Measurements from ENCODE around the gene MYH9. TPM values are rescaled to one million over a fixed set of nuclear protein-coding genes. Genes with fewer than 3 reads are reported as not detected.

Gene MYH9
- total RNA-seq, 1 donor from 2014 or later, result 277 TPM

DNA sequence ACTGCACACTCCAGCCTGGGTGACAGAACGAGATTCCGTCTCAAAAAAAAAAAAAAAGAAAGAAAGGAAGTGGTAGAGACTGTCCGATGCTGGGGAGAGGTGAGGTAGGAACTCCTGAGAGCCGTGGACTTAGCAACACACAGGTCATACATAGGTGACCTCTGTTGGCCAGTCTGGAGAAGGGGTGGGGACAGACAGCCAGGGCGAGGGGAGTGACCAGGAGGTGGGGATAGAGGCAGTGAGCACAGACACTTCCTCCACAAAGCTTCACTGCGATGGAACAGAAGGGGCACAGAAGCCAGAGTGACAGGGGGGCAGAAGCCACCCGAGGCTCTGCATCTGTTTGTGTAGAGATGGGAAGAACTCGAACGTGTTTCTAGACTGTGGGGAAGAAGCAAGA lies 47.1 kb downstream of the MYH9 start:
- no peaks in the 10 kb centered on the region for H3K27me3 Mint-ChIP-seq
- H3K36me3 Mint-ChIP-seq, result peaks cover 31% of the 10 kb centered on the region
- H3K4me1 Mint-ChIP-seq (ENCODE audit: unreplicated experiment), result peaks cover 27% of the 10 kb centered on the region
- H3K4me3 Mint-ChIP-seq, result no peak overlapping the region
- no peaks in the 10 kb centered on the region for H3K9me3 Mint-ChIP-seq
- no peak for TF ChIP-seq CTCF (conservative IDR thresholded peaks at IDR 0.05)
- H3K27ac Mint-ChIP-seq, result no peak overlapping the region
- no peak for DNase-seq (ENCODE audit: extremely low spot score, unreplicated experiment)

- peaks cover 28% of the 10 kb centered on the region for H3K36me3 Mint-ChIP-seq
- no peak for DNase-seq (ENCODE audit: extremely low spot score, unreplicated experiment)
- peaks cover 36% of the 10 kb centered on the region for H3K4me1 Mint-ChIP-seq (ENCODE audit: unreplicated experiment)
- H3K9me3 Mint-ChIP-seq, result no peaks in the 10 kb centered on the region
- no peak for TF ChIP-seq CTCF (conservative IDR thresholded peaks at IDR 0.05)
- H3K27me3 Mint-ChIP-seq, result no peaks in the 10 kb centered on the region
- H3K4me3 Mint-ChIP-seq, result no peak overlapping the region
- peak overlapping the region; percentile 15 for H3K27ac Mint-ChIP-seq
These were observed 48.3 kb downstream of the MYH9 start for GRCh38 chr22:36339171-36340065.

DNA sequence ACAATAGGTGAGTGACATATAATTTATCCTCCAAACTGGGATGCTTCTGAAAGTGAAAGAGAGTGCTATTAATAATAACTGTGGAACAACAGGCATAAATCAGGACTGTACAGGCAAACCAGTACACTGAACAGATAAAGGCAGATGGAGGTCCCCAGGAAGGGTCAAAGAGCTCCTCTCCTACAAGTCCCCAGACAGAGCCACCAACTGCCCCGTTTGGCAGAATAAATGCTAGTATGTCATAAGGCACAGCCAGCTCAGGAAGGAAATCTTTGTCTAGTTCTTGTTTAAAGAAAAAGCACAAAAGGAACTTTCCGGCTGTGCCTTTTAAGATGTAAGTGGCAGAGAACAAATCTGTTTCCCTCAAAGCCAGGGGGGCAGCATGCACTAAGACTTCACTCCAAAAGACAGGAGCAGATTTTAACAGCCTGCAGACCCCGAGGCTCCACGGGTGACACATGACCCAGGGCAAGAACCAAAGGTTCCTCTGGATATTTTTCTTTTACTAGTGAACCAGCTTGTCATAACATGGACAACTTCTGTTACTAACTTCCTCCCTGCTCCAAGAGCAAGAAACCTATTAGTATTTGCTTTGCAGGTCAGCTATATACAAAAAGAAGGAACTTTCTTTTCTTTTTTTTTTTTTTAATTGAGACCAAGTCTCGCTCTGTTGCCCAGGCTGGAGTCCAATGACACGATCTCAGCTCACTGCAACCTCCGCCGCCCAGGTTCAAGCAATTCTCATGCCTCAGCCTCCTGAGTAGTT lies 50.2 kb downstream of the MYH9 start:
- TF ChIP-seq CTCF (conservative IDR thresholded peaks at IDR 0.05), result no peak
- no peak overlapping the region for H3K4me3 Mint-ChIP-seq
- peak overlapping the region; percentile 78 for H3K27ac Mint-ChIP-seq
- H3K36me3 Mint-ChIP-seq, result peaks cover 39% of the 10 kb centered on the region
- H3K4me1 Mint-ChIP-seq (ENCODE audit: unreplicated experiment), result peaks cover 45% of the 10 kb centered on the region
- DNase-seq (ENCODE audit: extremely low spot score, unreplicated experiment), result no peak
- H3K9me3 Mint-ChIP-seq, result no peaks in the 10 kb centered on the region
- H3K27me3 Mint-ChIP-seq, result no peaks in the 10 kb centered on the region

DNA sequence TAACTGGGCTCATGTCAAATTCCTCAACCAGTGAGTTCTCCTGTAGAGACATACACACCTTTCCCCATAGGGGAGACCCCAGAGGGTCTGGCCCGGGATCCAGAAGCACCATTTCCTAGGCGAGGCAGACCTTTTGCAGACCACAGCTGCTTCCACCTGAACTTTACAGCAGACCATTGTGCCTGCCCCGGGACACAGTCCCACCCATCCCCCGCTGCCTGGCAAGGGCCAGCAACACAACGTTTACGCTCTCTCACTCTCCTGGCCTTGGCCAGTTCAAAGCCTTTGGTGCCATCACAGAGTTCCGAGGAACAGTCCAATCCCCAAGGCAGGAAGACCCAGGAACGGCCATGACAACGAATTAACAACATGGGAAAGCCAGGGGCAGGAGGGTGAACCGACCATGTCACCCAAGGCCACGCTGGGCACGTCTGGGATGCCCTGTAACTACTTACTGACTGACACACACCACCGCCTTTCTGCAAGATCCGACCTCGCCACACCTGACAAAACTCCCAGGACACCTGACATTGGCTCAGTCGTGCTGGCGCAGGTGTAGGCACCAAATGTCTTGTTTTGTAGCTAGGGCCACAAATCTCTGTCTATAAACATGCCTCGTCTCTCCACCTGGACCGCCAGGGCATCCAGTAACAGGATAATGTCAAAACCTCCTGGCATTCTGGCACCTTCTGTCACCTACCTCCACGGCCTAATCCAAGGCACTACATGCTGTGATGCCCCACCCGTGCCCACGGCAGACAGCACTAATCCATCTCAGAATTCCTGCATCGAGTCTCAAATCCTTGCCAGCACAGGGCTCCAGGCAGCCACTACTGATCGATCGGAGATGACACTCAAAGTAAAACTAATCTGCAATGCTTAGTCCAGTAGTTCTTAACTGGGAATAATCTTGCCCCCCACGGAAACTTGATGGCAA lies 51.3 kb downstream of the MYH9 start:
- no peak for TF ChIP-seq CTCF (conservative IDR thresholded peaks at IDR 0.05)
- DNase-seq (ENCODE audit: extremely low spot score, unreplicated experiment), result no peak
- no peaks in the 10 kb centered on the region for H3K27me3 Mint-ChIP-seq
- peaks cover 37% of the 10 kb centered on the region for H3K36me3 Mint-ChIP-seq
- H3K27ac Mint-ChIP-seq, result peak overlapping the region; percentile 78
- no peaks in the 10 kb centered on the region for H3K9me3 Mint-ChIP-seq
- peaks cover 56% of the 10 kb centered on the region for H3K4me1 Mint-ChIP-seq (ENCODE audit: unreplicated experiment)
- no peak overlapping the region for H3K4me3 Mint-ChIP-seq

- H3K9me3 Mint-ChIP-seq, result no peaks in the 10 kb centered on the region
- no peaks in the 10 kb centered on the region for H3K27me3 Mint-ChIP-seq
- H3K4me3 Mint-ChIP-seq, result no peak overlapping the region
- H3K27ac Mint-ChIP-seq, result peak overlapping the region; percentile 100
- H3K36me3 Mint-ChIP-seq, result peaks cover 36% of the 10 kb centered on the region
- no peak for TF ChIP-seq CTCF (conservative IDR thresholded peaks at IDR 0.05)
- DNase-seq (ENCODE audit: extremely low spot score, unreplicated experiment), result no peak
- peaks cover 62% of the 10 kb centered on the region for H3K4me1 Mint-ChIP-seq (ENCODE audit: unreplicated experiment)
These were observed 52.1 kb downstream of the MYH9 start for GRCh38 chr22:36335621-36336020.

Measured in type B pancreatic cell (in vitro differentiated cells).